Lower leg skin (tissue), 3 donors: ENCODE results near the gene UBXN10.

Experiments used
- POLR2A ChIP-seq, 2 donors: fragments of 450-650 bp; IDR thresholded peaks; one replicate each; pipeline ENCODE4 v1.6.1; 2016 to 2017; ENCODE audit warnings: antibody characterized with exemption in 2 of 2, mild to moderate bottlenecking in 1 of 2, moderate library complexity in 1 of 2
- TF ChIP-seq, protein P1 (sequence below), 3 donors: fragments of 450-650 bp; IDR thresholded peaks; one replicate each; pipeline ENCODE4 v1.5.1; 2016; ENCODE audit warnings: antibody characterized with exemption in 3 of 3, mild to moderate bottlenecking in 3 of 3, moderate library complexity in 2 of 3

DNA sequence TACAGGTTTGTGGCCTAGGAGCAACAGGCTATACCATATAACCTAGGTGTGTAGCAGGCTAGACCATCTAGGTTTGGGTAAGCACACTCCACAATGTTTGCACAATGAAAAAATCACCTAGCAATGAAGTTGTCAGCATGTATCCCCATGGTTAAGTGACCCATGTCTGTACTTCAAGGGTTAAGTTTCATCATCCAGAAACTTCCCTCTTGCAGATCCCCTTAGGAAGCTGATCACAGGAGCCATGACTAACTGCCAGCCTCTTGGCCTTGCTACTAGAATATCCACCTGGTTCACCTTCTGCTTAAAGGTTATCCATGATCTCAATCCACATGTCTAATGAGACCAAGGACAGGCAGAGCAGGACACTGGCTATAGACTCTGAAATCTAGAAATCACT lies 3.5 kb upstream of the UBXN10 start:
- TF ChIP-seq POLR2A (IDR thresholded peaks at IDR 0.05): no peak
- TF ChIP-seq, protein P1, sequence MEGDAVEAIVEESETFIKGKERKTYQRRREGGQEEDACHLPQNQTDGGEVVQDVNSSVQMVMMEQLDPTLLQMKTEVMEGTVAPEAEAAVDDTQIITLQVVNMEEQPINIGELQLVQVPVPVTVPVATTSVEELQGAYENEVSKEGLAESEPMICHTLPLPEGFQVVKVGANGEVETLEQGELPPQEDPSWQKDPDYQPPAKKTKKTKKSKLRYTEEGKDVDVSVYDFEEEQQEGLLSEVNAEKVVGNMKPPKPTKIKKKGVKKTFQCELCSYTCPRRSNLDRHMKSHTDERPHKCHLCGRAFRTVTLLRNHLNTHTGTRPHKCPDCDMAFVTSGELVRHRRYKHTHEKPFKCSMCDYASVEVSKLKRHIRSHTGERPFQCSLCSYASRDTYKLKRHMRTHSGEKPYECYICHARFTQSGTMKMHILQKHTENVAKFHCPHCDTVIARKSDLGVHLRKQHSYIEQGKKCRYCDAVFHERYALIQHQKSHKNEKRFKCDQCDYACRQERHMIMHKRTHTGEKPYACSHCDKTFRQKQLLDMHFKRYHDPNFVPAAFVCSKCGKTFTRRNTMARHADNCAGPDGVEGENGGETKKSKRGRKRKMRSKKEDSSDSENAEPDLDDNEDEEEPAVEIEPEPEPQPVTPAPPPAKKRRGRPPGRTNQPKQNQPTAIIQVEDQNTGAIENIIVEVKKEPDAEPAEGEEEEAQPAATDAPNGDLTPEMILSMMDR (IDR thresholded peaks at IDR 0.05): no peak
